DMS79 (cell line): Measurements from ENCODE around the gene MYO16.

ENCODE experiments used
- DNase-seq: peaks from one replicate; lab custom pipeline; 2025; lab: John Stamatoyannopoulos, UW

Gene MYO16

DNA sequence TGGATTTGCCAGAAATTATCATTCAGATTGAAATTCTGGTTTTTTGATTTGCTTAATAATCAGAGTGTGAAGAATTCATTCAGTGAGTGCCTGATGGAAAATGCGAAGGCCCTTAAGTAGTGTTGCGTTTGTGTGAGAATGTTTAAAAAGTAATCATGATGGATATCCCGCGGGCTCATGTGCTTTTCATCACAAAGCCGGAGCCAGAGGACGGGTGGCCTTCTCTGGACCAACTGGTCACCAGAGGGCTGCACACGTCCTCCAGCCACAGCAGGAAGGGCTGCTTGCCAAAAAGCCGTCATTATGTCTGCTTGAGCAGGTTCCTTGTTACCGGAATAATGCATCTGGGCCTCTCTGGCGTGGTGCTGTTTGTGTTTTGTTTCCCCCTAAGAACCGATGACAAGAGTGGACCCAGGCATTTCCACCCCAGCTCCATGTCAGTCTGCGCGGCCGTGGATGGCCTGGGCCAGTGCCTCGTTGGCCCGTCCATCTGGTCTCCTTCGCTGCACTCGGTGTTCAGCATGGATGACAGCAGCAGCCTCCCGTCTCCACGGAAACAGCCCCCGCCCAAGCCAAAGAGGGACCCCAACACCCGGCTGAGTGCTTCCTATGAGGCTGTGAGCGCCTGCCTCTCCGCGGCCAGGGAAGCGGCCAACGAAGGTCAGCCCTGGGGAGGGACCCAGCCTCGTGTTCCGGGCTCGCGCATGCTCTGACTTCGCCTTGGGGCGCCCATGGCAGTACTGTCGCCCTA is 497.7 kb downstream of the MYO16 start:
- no peak for DNase-seq

DNA sequence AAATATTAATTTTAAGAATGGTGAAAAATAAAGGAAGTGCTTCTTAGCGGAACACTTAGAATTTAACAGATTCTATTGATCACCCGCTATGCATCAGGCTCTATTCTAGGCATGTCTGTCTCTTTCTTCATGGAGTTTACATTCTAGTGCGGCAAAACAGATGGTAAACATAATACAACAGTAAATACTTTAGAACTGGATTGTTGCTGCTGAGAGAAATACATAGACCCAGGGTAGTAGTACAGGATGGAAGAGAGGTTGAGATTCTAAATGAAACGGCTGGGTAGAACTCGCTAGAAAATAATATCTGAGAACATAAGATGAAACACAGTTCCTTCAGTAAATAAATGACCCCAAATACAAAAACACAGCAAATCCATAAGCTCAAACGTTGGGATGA is 498.7 kb downstream of the MYO16 start:
- DNase-seq: no peak

DNA sequence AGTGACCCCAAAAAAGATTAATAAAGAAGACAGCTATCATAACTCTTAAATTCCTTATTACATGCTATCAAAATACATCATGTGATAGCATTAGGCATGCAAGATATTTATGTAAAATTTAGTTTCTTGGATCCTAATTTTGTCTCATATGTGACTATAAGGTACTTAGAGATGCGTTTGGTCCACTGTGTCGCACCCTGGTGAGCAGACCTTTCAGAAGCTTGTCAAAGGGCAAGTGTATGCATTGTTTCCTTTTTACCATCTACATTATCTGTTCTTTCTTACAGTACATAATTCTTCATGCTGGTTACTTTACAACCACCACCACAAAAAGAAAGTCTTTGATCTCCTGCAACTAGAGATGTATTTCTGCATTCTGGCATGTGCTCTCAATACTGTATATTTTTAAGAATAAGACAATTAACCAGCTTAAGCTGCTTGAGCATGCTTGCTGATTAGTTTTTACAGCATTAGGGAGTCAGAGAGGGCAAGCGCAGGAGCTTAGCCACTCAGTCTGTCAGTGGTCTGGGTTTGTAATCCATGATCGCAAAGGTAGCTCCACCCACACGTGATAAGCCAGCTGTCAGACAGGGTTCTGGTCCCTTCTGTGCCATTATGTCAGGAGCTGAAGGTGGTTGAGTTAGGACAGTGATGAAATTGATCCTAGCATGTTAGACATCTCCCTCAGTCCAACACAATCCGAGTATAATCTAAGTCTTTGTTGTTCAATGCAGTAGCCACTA is 500.9 kb downstream of the MYO16 start:
- no peak for DNase-seq

DNA sequence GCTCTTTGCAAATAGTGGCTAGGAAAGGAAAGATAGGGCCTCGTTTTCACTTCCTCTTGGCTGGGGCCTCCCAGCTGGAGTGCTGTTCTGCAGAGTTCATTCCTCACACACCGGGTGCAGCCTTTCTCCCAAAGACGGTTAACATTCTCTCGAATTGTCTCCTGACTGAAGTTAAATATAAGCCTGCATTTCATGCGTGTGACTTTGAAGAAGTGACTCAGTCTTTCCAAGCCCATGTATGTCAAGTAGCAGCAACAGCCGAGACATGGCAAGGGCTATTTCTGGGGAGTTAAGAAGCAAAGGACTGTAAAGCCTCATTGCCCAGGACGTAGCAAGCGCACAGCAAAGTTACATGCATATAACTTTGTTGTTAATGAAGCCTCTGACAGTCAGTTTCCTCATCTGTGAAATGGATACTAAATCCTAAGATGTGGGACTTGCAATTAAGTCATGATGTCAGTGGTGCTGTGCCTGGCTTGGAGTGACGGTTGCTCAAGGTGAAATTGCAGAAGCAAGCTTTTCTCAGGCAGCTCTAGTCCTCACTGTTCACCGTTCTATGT is 502.4 kb downstream of the MYO16 start:
- DNase-seq: no peak

DNA sequence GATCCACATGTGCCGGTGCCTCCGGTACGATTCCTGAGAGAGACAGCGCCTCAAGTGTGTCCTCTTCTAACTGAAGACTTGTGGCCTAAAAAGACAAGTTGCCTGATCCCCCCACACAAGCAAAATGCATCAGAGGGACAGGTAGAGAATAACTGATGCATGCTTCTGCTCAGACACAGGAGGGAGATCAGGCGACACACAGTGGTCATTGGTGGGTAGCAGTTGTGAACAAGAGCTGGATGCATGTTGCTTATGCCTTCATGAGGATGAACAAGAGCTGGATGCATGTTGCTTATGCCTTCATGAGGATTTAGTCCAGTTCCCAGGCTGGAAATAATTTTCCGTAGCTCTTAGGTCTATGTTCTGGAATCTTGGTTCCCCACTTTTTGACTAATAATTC is 505.6 kb downstream of the MYO16 start:
- DNase-seq: no peak

DNA sequence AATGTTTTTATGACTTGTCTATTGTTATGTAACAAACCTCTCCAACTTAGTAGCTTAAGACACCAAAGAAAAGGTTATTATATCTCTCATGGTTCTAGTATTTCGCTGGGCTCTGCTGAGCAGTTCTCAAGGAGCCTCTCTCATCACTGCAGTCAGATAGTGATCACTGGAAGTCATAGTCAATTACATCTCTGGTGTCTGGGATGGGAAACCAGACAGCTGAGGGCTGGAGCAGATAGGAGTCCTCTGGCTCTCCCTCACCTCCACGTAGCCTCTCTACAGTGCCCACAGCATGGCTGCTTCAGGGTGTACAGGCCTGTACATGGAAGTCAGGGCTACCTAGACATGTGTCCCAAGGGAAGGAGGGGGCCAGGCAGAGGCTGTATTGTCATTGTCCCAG is 507.5 kb downstream of the MYO16 start:
- no peak for DNase-seq

DNA sequence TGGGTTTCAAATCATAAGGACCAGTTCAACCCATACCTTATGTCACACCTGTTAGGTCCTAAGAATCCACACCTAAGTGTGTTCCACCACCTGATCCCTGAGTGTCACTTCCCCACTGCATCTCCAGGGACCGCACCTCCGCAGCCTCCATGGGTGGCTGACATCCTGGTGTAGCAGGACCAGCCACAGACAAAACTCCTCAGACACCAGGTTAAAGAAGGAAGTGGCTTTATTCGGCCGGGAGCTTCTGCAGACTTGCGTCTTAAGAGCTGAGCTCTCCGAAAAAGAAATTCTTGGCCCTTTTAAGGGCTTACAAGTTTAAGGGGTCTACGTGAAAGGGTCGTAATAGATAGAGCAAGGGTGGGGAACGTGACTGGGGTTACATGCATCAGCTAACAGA is 509.9 kb downstream of the MYO16 start:
- no peak for DNase-seq

DNA sequence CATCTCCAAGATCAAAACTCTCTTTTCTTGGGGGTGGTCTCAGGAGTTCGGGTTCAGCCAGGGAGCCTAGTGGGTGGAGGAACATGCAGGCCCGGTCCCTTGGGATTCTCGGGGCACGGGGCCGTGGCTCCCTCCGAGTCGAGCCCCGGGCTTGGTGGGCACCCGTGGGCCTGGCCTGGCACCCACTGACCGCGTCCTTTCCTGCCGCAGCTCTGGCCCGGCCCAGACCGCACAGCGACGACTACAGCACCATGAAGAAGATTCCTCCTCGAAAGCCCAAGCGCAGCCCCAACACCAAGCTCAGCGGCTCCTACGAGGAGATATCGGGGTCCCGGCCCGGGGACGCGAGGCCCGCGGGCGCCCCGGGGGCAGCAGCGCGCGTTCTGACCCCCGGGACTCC is 510.6 kb downstream of the MYO16 start:
- no peak for DNase-seq

DNA sequence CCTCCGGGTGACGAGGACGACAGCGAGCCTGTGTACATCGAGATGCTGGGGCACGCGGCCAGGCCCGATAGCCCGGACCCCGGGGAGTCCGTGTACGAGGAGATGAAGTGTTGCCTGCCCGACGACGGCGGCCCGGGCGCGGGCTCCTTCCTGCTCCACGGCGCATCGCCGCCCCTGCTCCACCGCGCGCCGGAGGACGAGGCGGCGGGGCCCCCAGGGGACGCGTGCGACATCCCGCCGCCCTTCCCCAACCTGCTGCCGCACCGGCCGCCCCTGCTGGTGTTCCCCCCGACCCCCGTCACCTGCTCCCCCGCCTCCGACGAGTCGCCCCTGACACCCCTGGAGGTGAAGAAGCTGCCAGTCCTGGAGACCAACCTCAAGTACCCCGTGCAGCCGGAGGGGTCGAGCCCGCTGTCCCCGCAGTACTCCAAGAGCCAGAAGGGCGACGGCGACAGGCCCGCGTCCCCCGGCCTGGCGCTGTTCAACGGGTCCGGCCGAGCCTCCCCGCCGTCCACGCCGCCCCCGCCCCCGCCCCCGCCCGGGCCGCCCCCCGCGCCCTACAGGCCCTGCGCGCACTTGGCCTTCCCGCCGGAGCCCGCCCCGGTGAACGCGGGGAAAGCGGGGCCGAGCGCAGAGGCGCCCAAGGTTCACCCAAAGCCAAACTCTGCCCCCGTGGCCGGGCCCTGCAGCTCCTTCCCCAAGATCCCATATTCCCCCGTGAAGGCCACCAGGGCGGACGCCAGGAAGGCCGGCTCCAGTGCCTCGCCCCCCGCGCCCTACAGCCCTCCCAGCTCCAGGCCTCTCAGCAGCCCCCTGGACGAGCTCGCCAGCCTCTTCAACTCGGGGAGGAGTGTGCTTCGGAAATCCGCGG is 511.3 kb downstream of the MYO16 start:
- DNase-seq: no peak

DNA sequence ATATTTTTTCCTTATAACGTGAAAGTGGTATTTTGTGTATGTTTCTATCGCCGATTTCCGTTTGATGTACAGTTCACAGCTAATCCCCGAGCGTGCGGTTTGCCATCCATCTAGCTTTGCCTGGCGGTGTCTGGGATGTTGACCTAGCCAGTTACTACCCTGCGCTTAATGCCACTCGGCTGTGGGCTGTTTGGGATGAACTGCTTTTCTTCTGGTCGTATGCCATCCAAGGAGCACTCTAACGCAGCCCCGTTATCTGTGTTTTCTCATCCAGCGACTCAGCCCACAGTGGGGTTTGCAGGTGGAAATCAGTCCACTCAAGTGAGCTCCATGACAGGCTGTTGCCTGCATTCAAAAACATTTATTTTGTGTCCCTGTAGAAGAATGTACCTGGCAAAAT is 512.3 kb downstream of the MYO16 start:
- no peak for DNase-seq

DNA sequence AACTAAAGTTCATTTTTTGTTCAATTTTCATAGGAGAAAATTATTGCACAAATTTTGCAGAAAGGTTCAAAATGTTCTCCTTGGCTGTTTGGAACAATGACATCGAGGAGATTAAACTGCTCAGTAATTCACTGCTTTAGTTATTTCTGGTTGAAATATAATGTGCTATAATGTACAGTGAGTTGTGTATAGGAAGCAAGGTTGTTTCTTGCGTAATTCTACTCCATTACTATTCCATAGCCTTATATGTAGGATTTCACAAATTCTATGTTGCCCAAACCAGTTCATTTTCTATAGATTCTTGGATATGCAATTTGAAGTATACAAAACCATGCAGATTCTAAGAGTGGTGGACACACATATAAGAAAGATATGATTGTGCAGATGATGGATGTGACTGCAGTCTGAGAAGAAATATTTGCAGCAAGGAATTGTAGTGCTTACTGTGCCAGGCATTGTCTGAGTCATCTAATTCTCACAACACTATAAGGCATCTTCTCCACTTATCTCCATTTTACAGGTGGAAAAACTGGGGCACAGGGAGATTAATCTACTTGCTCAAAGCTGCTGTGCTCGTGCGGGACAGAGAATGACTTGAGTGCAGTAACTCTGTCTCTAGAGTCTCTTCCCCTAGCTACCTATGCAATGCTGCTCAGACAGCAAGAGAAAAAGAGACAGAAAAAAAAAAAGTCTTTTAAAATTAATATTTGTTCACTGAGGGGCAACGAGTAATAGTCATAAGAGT is 515.5 kb downstream of the MYO16 start:
- no peak for DNase-seq

DNA sequence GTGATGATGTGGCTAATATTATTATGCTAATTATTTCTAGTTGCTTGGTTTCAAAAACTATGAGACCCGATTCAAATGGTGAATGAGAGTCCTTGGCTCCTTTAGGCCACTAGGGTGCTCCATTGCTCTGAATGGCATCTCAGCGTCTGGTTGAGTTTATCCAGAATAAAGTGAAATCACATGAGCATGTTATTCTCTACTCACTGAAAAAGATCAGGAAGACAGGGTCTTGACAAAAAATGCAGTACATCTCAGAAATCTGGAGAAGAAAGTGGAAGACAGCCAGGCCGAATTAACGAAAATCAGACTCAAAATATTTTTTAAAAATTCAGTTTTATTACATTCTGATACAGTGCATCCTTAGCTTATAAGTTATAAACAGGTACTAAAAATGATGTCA is 516.2 kb downstream of the MYO16 start:
- no peak for DNase-seq

DNA sequence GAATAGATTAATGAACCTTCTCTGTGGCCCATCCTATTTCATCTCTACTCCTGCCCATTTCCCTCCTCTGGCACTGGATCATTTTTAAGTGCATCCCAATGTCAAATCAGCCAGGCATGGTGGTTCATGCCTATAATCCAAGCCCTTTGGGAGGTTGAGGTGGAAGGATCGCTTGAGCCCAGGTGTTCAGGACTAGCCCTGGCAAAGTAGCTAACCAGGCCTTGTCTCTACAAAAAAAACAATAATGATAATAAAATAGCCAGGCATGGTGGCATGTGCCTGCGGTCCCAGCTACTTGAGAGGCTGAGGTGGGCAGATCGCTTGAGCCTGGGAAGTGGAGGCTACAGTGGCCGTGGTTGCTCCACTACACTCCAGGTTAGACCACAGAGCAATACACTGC is 517.0 kb downstream of the MYO16 start:
- no peak for DNase-seq

DNA sequence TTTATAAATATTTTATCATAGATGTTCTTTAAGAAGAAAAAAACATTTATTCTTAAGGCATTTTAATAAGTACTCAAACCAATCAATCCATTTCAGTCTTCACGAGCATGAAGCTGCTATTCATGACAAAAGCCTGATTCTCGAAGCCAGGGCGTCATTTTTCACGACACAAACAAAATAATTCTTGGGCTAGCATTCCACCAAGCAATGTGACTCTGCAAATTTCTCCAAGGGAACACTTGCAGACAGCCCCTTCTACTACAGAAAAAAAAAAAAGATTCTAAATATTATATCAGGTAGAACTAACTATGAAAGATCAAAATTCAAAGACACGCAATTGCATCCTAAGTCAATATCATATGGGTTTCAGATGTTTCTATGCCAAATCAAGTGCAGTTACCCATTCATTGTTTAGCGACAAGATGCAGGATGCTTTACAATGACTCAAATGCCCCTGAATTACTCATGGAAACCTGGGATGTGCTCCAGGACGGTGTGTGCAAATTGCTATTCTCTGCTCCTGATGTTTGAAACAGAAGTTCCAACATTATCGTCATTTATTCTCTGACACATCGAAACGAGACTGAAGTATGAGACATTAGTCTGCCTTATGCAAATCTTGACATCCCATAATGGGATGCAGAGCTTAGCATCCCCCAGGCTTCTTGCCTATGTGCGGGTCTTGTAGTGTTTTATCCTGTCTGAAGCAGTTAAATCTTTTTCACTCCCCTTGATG is 517.7 kb downstream of the MYO16 start:
- DNase-seq: no peak

DNA sequence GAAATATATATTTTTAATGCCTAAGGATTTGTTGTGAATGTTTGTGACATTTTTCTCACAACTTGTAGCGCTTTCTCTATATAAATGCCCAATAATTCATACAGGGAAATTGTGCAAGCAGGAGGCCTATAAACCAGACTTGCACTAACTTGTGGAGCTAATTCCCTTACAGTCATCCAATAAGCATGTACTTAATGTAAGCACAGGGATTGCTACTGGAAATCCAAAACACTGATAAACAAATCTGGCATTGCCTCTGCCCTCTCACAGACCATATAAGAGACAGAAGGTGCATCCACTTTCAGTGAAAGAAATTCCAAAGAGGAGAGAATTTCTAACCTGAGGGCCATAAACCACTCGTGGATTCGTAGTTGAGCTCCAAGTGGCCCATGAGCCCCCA is 518.8 kb downstream of the MYO16 start:
- no peak for DNase-seq

DNA sequence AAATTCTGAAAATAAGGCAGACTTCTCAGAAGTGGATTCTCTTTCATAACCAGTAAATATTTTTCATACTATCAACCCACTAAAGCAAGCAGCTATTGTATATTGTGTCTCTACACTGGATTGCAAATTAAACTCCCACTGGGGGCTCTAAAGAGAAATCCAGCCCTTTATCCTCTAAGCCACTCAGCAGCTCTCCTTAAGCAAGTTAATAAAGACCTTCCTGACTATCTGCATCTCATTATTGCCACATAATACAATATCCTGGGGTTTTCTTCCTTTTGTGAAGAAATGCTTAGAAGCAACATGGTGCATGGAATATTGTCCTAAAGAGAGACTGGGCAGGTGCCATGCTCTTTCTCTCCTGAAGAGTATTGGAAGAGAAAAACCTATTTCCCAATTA is 521.3 kb downstream of the MYO16 start:
- DNase-seq: no peak

DNA sequence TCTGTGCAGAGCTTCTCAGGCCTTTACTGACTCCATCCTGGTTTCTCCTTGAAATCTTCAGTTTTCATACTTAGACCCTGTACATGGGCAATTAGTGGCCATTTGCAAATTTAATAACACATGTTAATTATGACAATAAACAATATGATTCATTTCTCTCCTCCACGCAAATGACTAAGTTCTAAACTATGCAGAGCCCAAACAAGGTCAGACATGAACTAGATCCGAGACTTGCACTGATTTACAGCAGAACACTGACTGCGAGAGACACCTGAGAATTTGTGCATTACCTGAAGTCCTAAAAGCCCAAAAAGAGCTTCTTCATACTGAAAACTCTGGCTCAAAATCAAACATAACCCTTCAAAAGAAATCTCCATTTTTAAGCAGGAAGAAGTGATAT is 521.8 kb downstream of the MYO16 start:
- DNase-seq: no peak

DNA sequence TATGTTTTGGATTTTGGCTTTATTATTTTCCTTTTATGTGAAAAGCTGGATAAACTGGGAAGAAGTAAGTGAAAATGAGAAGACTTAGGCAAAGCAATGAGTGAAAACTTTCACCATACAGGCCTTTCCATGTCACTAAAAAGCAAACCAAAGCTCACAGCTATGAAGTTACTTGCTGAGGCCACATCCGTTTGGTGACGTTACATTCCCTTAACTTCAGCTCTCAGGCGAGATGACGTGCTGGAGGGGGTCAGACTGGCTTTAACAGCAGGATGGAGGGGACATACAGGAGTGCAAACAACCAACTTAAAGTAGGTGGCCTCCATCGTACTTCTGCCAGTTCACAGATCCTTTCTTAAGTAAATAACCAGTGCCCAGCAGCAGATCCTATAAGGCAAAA is 522.3 kb downstream of the MYO16 start:
- no peak for DNase-seq

DNA sequence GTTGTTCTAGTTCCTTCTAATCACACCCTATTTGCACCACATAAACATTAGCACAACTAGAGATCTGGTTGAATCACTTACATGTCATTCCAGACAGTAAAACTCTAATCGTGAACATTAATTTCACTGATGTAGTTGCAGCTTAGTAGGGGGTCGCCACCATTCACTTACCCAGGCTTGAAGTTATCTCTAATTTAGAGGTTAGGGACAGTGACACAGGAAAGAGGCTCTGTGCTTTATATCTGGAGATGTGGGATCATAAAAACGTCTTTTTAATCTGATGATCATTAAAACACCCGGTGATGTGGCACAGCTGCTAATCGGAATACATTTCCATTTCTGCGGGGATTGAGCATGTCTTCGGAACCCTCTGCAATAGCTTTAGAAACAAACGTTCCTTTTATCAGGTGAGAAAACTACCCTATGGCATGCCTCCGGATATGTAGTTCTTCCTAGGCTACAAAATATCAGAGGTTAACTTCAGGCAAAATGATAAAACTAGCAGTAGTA is 523.0 kb downstream of the MYO16 start:
- DNase-seq: no peak

DNA sequence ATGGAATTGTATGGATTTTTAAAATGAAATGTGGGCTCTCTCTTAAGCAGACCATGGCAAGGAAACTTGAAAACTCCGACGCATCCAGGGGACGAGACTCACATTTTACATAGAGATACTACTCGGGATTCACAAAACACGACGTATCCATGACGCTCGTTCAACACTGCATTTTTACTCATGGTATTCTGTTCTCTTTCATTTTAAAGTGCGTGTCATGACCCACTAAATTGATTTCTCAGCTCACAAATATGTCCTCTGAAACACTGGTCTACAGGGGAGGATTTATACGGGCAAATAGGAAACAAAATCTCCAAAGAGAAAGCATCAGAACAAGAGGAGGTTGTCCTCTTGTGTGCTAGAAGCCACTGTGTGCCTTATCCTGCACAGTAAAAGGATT is 523.5 kb downstream of the MYO16 start:
- no peak for DNase-seq

DNA sequence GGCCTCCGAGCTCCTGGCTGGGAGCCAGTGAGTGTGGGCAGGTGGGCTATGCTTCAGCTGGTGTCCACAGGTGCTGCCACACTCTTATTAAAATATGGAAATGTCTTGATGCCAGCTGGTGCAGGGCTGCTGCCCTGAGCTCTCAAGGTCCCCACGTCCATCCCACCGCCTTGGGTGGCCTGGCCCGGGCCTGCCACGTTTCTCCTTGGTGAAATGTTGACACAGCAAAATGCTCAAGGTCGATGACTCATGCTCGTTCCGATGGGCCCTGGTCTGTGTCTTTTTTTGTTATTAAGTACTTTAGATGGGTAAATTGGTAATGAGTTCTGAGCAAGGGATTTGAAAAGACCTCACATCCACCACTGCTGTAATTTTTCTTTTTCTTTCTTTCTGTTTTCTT is 524.7 kb downstream of the MYO16 start:
- no peak for DNase-seq
